Activated naive CD8-positive, alpha-beta T cell treated with anti-CD3 and anti-CD28 coated beads, Interleukin-2, amount 10 ng/mL, durations not matched to agents 7 days and 5 days (primary cell): Measurements from ENCODE around the gene MARS1. TPM values are rescaled to one million over a fixed set of nuclear protein-coding genes. Genes with fewer than 3 reads are reported as not detected.

ENCODE experiments used
- ATAC-seq: fragments of 150-1000 bp; cut with Tn5 transposase; one replicate; pipeline ENCODE4 v1.10.0; 2021; ENCODE audit warnings: low read depth, moderate library complexity
- POLR2A ChIA-PET: fragments of 350-600 bp; sonication (Branson Sonifier 250); formaldehyde crosslinking; loops from one replicate; lab custom pipeline; 2021; ENCODE audit warnings: antibody characterized with exemption; lab: Charles Lee
- DNase-seq: peaks from one replicate; pipeline ENCODE4 v3.0.0; 2021
- H3K27ac Mint-ChIP-seq: one replicate; pipeline ENCODE4 v1.8.0; 2022; ENCODE audit warnings: mild to moderate bottlenecking, mixed read lengths
- H3K27me3 Mint-ChIP-seq: one replicate; pipeline ENCODE4 v1.8.0; 2022; ENCODE audit warnings: mild to moderate bottlenecking, moderate library complexity, mixed read lengths
- H3K36me3 Mint-ChIP-seq: one replicate; pipeline ENCODE4 v1.8.0; 2021; ENCODE audit warnings: mild to moderate bottlenecking, mixed read lengths
- H3K4me1 Mint-ChIP-seq: one replicate; pipeline ENCODE4 v1.8.0; 2021; ENCODE audit warnings: mixed read lengths
- H3K4me3 Mint-ChIP-seq: one replicate; pipeline ENCODE4 v1.8.0; 2022; ENCODE audit warnings: mild to moderate bottlenecking, moderate library complexity, mixed read lengths
- H3K9me3 Mint-ChIP-seq: one replicate; pipeline ENCODE4 v1.8.0; 2021; ENCODE audit warnings: mixed read lengths
- total RNA-seq, 2 experiments: library from RNA; stranded (reverse); gene quantifications; one replicate each; pipeline ENCODE4 v1.2.3, GENCODE V29; 2021

Gene MARS1
- total RNA-seq, 2 experiments from 2014 or later = 293 to 306 TPM

- H3K36me3 Mint-ChIP-seq = no peaks in the 10 kb centered on the region
- H3K4me1 Mint-ChIP-seq = peaks cover 38% of the 10 kb centered on the region
- ATAC-seq (no peak), DNase-seq (no peak)
- peaks cover 11% of the 10 kb centered on the region for H3K27me3 Mint-ChIP-seq
- H3K4me3 Mint-ChIP-seq = peak overlapping the region; percentile 66
- H3K27ac Mint-ChIP-seq = peak overlapping the region; percentile 44
- POLR2A ChIA-PET = interaction anchor here (1.1 to 9.9 kb wide), 2 partner anchors 9 to 17 kb away, joined by 4 to 119 read pairs; partner anchors contain the start of gene ARHGAP9
- no peaks in the 10 kb centered on the region for H3K9me3 Mint-ChIP-seq
Observed at GRCh38 chr12:57460468-57460784, 27.4 kb upstream of the MARS1 start.

GRCh38 chr12:57460841-57461275 lies 27.0 kb upstream of the MARS1 start:
- peaks cover 37% of the 10 kb centered on the region for H3K4me1 Mint-ChIP-seq
- POLR2A ChIA-PET = interaction anchor here (1.1 to 9.9 kb wide), 3 partner anchors 9 to 59 kb away, joined by 4 to 119 read pairs (median 10); partner anchors contain the start of genes ARHGAP9 and DDIT3
- ATAC-seq = no peak
- H3K27ac Mint-ChIP-seq = no peak overlapping the region
- no peaks in the 10 kb centered on the region for H3K9me3 Mint-ChIP-seq
- H3K4me3 Mint-ChIP-seq = peak overlapping the region; percentile 92
- no peak for DNase-seq
- H3K27me3 Mint-ChIP-seq = peaks cover 11% of the 10 kb centered on the region
- no peaks in the 10 kb centered on the region for H3K36me3 Mint-ChIP-seq

DNA sequence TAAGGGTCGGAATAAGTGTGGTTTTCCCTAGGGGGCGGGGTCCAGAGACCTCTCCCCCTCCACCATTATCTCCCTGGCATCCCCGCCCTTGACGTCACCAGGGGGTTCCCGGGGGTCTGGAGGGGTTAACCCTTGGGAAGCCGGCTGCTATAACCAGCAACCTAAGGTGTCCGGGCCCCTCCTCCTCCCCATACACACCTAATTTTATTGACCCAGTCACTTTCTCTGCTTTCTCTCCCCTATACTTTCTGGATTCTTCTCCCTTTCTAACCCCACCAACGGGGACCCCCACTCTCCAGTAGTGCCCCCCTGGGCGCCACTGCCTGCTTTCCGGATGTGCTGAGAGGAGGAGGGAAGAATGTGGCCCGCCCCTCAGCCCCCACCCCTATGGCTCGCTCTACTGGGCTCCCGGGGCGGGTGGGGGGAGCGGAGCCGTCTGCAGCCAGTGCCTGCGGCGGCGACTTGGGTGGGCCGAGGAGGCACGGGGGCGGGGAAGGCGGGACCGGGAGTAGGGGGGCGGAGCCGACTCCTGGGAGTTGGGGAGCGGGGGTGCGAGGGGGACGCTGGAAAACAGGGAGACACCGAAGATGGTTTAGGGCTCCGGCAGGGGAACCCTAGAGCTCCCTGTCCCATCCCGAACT lies 26.5 kb upstream of the MARS1 start:
- POLR2A ChIA-PET = interaction anchor here (0.5 to 9.9 kb wide), 5 partner anchors 9 to 248 kb away, joined by 3 to 119 read pairs (median 4); partner anchors contain the start of genes ARHGAP9 and DDIT3
- H3K27me3 Mint-ChIP-seq = peaks cover 11% of the 10 kb centered on the region
- H3K27ac Mint-ChIP-seq = no peak overlapping the region
- H3K9me3 Mint-ChIP-seq = no peaks in the 10 kb centered on the region
- peaks cover 33% of the 10 kb centered on the region for H3K4me1 Mint-ChIP-seq
- peak overlapping the region; percentile 92 for H3K4me3 Mint-ChIP-seq
- DNase-seq = peak; percentile 53
- ATAC-seq = no peak
- no peaks in the 10 kb centered on the region for H3K36me3 Mint-ChIP-seq

- Mint-ChIP-seq H3K27me3 (peaks cover 11% of the 10 kb centered on the region), H3K4me3 (peak overlapping the region; percentile 92), H3K27ac (peak overlapping the region; percentile 37), H3K36me3 (no peaks in the 10 kb centered on the region), H3K4me1 (peaks cover 33% of the 10 kb centered on the region), H3K9me3 (no peaks in the 10 kb centered on the region)
- ATAC-seq = no peak
- DNase-seq = no peak
- POLR2A ChIA-PET = interaction anchor here (0.5 to 9.9 kb wide), 5 partner anchors 8 to 248 kb away, joined by 3 to 119 read pairs (median 4); partner anchors contain the start of genes ARHGAP9 and DDIT3
Observed at GRCh38 chr12:57461917-57462250, 26.0 kb upstream of the MARS1 start.

- Mint-ChIP-seq H3K36me3 (peaks cover 4% of the 10 kb centered on the region), H3K27ac (peak overlapping the region; percentile 27), H3K9me3 (no peaks in the 10 kb centered on the region), H3K27me3 (peaks cover 11% of the 10 kb centered on the region), H3K4me3 (peak overlapping the region; percentile 92), H3K4me1 (peaks cover 35% of the 10 kb centered on the region)
- POLR2A ChIA-PET = interaction anchor here (0.5 to 9.9 kb wide), 5 partner anchors 8 to 249 kb away, joined by 3 to 119 read pairs (median 4); partner anchors contain the start of gene ARHGAP9
- DNase-seq (peak; percentile 87), ATAC-seq (peak; percentile 74)
Observed at GRCh38 chr12:57462251-57462911, 25.5 kb upstream of the MARS1 start.

DNA sequence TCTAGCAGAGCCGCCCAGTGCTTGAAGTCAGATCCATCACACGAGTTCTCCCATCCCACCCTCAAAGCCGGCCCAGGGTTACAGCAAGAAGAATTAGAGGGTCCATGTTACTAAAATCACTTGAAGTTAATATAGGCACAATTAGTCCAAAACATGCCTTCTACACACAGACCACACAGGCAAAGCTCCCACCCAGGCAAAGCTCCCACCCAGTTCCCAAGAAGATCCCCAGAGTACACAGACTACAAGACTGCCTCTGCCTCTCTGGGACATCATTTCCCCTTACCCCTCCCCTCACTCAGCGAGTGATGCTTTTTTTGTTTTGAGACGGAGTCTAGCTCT lies 25.0 kb upstream of the MARS1 start:
- H3K4me1 Mint-ChIP-seq = peaks cover 35% of the 10 kb centered on the region
- peaks cover 8% of the 10 kb centered on the region for H3K36me3 Mint-ChIP-seq
- no peak overlapping the region for H3K27ac Mint-ChIP-seq
- H3K4me3 Mint-ChIP-seq = peak overlapping the region; percentile 81
- H3K27me3 Mint-ChIP-seq = peaks cover 11% of the 10 kb centered on the region
- H3K9me3 Mint-ChIP-seq = no peaks in the 10 kb centered on the region
- POLR2A ChIA-PET = interaction anchor here (1.2 to 9.9 kb wide), 3 partner anchors 9 to 56 kb away, joined by 3 to 119 read pairs (median 4); partner anchors contain the start of gene ARHGAP9
- DNase-seq (no peak), ATAC-seq (no peak)

DNA sequence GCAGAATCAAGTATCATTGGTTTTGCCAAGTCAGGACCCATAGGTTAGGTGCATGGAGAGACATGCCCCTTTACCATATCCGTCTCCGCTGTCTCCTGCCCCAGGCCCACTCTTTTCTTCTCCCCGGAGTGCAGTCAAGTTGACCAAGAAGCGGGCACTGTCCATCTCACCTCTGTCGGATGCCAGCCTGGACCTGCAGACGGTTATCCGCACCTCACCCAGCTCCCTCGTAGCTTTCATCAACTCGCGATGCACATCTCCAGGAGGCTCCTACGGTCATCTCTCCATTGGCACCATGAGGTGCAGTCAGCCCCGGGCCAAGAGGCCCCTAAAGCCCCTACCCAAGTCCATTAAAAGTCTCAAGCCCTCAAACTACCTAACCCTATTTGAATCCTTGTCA lies 23.3 kb upstream of the MARS1 start:
- Mint-ChIP-seq H3K36me3 (peaks cover 18% of the 10 kb centered on the region), H3K4me3 (no peak overlapping the region), H3K4me1 (peaks cover 28% of the 10 kb centered on the region), H3K27me3 (peaks cover 11% of the 10 kb centered on the region), H3K27ac (no peak overlapping the region), H3K9me3 (no peaks in the 10 kb centered on the region)
- ATAC-seq (no peak), DNase-seq (no peak)
- POLR2A ChIA-PET = interaction anchor here (9.9 kb wide), 1 partner anchor 13 kb away, joined by 119 read pairs; the partner anchor contains the start of gene ARHGAP9

DNA sequence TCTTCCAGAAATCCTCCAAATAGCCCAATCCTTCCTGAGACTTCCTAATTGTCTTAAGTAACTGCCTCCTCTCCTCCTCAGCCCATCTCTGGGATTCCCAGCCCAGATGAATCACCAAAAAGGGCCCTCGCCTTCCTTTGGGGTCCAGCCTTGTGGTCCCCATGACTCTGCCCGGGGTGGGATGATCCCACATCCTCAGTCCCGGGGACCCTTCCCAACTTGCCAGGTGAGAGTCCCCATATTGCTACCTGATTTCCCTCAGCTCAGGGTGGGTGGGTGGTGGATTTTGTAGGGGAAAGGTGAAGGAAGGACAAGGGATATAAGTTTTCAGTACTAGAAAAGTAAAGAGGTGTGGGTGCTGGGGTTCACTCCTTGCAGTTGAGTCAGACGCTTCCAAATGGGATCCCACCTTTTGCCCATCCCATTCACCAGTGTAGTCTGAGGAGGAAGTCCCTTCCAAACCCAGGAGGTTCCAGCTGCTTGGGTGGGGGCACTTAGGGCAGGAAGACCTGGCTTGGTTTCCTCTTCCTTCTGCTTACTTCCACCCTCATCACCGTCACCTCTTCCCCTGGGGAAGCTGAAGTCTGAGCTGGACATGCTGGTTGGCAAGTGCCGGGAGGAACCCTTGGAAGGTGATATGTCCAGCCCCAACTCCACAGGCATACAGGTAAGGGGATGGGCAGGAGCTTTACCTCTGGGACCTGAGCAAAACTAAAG lies 22.7 kb upstream of the MARS1 start:
- Mint-ChIP-seq H3K27me3 (peaks cover 8% of the 10 kb centered on the region), H3K4me1 (peaks cover 27% of the 10 kb centered on the region), H3K36me3 (peaks cover 20% of the 10 kb centered on the region), H3K4me3 (no peak overlapping the region), H3K9me3 (no peaks in the 10 kb centered on the region), H3K27ac (peak overlapping the region; percentile 17)
- ATAC-seq (no peak), DNase-seq (no peak)
- POLR2A ChIA-PET = interaction anchor here (0.7 to 9.9 kb wide), 2 partner anchors 12 to 32 kb away, joined by 3 to 119 read pairs; partner anchors contain the start of gene ARHGAP9

GRCh38 chr12:57465747-57466505 lies 21.9 kb upstream of the MARS1 start:
- H3K4me1 Mint-ChIP-seq = peaks cover 23% of the 10 kb centered on the region
- no peak for DNase-seq
- peaks cover 20% of the 10 kb centered on the region for H3K36me3 Mint-ChIP-seq
- H3K27me3 Mint-ChIP-seq = peaks cover 3% of the 10 kb centered on the region
- no peaks in the 10 kb centered on the region for H3K9me3 Mint-ChIP-seq
- POLR2A ChIA-PET = interaction anchor here (0.7 to 9.9 kb wide), 2 partner anchors 11 to 31 kb away, joined by 3 to 119 read pairs; partner anchors contain the start of gene ARHGAP9
- peak overlapping the region; percentile 17 for H3K27ac Mint-ChIP-seq
- H3K4me3 Mint-ChIP-seq = no peak overlapping the region
- no peak for ATAC-seq

GRCh38 chr12:57467212-57467874 lies 20.5 kb upstream of the MARS1 start:
- Mint-ChIP-seq H3K36me3 (peaks cover 29% of the 10 kb centered on the region), H3K27ac (no peak overlapping the region), H3K4me1 (peaks cover 24% of the 10 kb centered on the region), H3K4me3 (no peak overlapping the region), H3K9me3 (no peaks in the 10 kb centered on the region), H3K27me3 (no peaks in the 10 kb centered on the region)
- DNase-seq (no peak), ATAC-seq (no peak)
- POLR2A ChIA-PET = interaction anchor here (9.9 kb wide), 1 partner anchor 10 kb away, joined by 119 read pairs; the partner anchor contains the start of gene ARHGAP9

DNA sequence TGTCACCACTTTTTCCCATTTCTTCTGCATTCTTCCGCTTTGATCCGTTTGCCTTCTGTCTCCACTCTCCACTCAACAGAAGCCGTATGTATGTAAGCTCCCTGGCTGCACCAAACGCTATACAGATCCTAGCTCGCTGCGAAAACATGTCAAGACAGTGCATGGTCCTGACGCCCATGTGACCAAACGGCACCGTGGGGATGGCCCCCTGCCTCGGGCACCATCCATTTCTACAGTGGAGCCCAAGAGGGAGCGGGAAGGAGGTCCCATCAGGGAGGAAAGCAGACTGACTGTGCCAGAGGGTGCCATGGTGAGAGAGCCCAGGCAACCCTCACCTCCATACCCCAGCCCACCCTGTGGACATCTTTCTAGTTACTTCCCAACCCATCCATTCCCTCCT lies 20.0 kb upstream of the MARS1 start:
- Mint-ChIP-seq H3K27ac (no peak overlapping the region), H3K4me3 (no peak overlapping the region), H3K36me3 (peaks cover 34% of the 10 kb centered on the region), H3K4me1 (peaks cover 24% of the 10 kb centered on the region), H3K27me3 (no peaks in the 10 kb centered on the region), H3K9me3 (no peaks in the 10 kb centered on the region)
- DNase-seq (no peak), ATAC-seq (no peak)
- POLR2A ChIA-PET = no interaction called here
